ENCODE results near the gene FAM193B. TPM values are rescaled to one million over a fixed set of nuclear protein-coding genes. Genes with fewer than 3 reads are reported as not detected.

The FAM193B gene
- total RNA-seq, 3 donors from 2014 or later (not counting 1 experiment from before 2014, with no cell fraction given) = 203 to 235 (median 216) TPM

GRCh38 chr5:177576169-177576568, 21.8 kb upstream of the FAM193B start:
- no peaks in the 10 kb centered on the region for H3K4me1 ChIP-seq (ENCODE audit: control insufficient read depth, insufficient read depth, low read length)
- Mint-ChIP-seq H3K9me3 (no peaks in the 10 kb centered on the region), H3K36me3 (no peaks in the 10 kb centered on the region), H3K4me1 (no peaks in the 10 kb centered on the region), H3K27me3 (ENCODE audit: low read depth in 2 of 2) (peaks cover 8 to 17% of the 10 kb centered on the region in 2 donors), H3K27ac (no peak overlapping the region), H3K4me3 (no peak overlapping the region)
- no peak overlapping the region for H3K27ac ChIP-seq (ENCODE audit: low read length)
- ATAC-seq = no peak
- no peaks in the 10 kb centered on the region for H3K27me3 ChIP-seq (ENCODE audit: control insufficient read depth, insufficient read depth, low read length)
- no peak overlapping the region for H3K4me3 ChIP-seq (ENCODE audit: low read length)
- intact Hi-C loops (cut with micrococcal nuclease) = no loop called here
- no peaks in the 10 kb centered on the region for H3K36me3 ChIP-seq (ENCODE audit: control insufficient read depth, insufficient read depth, low read length)
- no peak for DNase-seq
- TF ChIP-seq CTCF (IDR thresholded peaks at IDR 0.05) = no peak
- 87% methylated on average over 10 of the region's 10 CpGs for WGBS (ENCODE audit: insufficient coverage)
- no peaks in the 10 kb centered on the region for H3K9me3 ChIP-seq (ENCODE audit: control insufficient read depth, insufficient read depth, low read length)

DNA sequence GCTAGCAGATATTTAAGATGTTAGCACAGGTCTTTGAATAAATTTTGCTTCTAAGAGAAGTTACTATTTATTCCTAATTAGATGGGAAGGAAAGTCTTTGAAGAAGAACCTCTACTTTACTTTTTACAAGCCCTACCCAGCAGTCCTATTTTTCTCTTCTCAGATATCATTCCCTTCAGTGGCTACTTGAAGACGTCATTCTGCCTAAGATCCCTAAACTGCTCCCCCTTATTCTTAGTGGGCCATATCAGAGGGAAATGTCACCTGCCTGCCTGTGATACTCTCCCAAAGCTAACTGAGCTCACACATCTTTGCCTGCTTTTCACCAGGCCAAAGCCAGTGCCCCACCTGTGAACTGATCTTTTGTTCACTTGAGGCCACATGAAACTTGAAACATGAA, 21.1 kb upstream of the FAM193B start:
- Mint-ChIP-seq H3K27ac (no peak overlapping the region), H3K27me3 (ENCODE audit: low read depth in 2 of 2) (peaks cover 8 to 17% of the 10 kb centered on the region in 2 donors), H3K9me3 (no peaks in the 10 kb centered on the region), H3K4me1 (no peaks in the 10 kb centered on the region), H3K4me3 (no peak overlapping the region), H3K36me3 (no peaks in the 10 kb centered on the region)
- Histone ChIP-seq H3K4me3 (ENCODE audit: low read length) (no peak overlapping the region), H3K36me3 (ENCODE audit: control insufficient read depth, insufficient read depth, low read length) (no peaks in the 10 kb centered on the region), H3K9me3 (ENCODE audit: control insufficient read depth, insufficient read depth, low read length) (no peaks in the 10 kb centered on the region), H3K4me1 (ENCODE audit: control insufficient read depth, insufficient read depth, low read length) (no peaks in the 10 kb centered on the region), H3K27ac (ENCODE audit: low read length) (no peak overlapping the region), H3K27me3 (ENCODE audit: control insufficient read depth, insufficient read depth, low read length) (no peaks in the 10 kb centered on the region)
- no peak for TF ChIP-seq CTCF (IDR thresholded peaks at IDR 0.05)
- ATAC-seq = no peak
- no peak for DNase-seq
- WGBS (ENCODE audit: insufficient coverage) = 60% methylated on average over 1 of the region's 1 CpG
- intact Hi-C loops (cut with micrococcal nuclease) = no loop called here

- peaks cover 2% of the 10 kb centered on the region for H3K27me3 ChIP-seq (ENCODE audit: control insufficient read depth, insufficient read depth, low read length)
- H3K4me3 ChIP-seq (ENCODE audit: low read length) = no peak overlapping the region
- no peaks in the 10 kb centered on the region for H3K9me3 ChIP-seq (ENCODE audit: control insufficient read depth, insufficient read depth, low read length)
- 76% methylated on average over 2 of the region's 2 CpGs for WGBS (ENCODE audit: insufficient coverage)
- Mint-ChIP-seq H3K4me1 (no peaks in the 10 kb centered on the region), H3K36me3 (no peaks in the 10 kb centered on the region), H3K27ac (no peak overlapping the region), H3K9me3 (no peaks in the 10 kb centered on the region), H3K27me3 (ENCODE audit: low read depth in 2 of 2) (peaks cover 5 to 16% of the 10 kb centered on the region in 2 donors), H3K4me3 (no peak overlapping the region)
- ATAC-seq (no peak), DNase-seq (no peak)
- intact Hi-C loops (cut with micrococcal nuclease) = no loop called here
- H3K36me3 ChIP-seq (ENCODE audit: control insufficient read depth, insufficient read depth, low read length) = no peaks in the 10 kb centered on the region
- no peak for TF ChIP-seq CTCF (IDR thresholded peaks at IDR 0.05)
- no peaks in the 10 kb centered on the region for H3K4me1 ChIP-seq (ENCODE audit: control insufficient read depth, insufficient read depth, low read length)
- no peak overlapping the region for H3K27ac ChIP-seq (ENCODE audit: low read length)
These were observed 15.5 kb upstream of the FAM193B start for GRCh38 chr5:177569894-177570293.

DNA sequence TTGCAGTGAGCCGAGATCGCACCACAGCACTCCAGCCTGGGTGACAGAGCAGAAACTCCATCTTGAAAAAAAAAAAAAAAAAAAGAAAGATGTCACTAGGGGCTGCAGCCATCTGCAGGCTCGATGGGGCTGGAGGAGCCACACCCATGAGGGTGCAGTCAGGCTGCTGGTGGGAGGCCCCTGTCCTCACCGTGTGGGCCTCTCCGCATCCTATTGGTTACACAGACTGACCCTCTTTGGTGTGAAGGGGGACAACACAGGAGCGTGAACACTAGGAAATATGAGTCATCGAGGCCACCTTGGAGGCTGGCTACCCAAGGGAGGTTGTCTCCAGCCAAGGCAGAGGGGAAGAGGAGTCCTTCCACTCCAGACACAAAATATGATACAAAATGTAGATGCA, 14.0 kb upstream of the FAM193B start:
- ATAC-seq = no peak
- no peak overlapping the region for H3K27ac ChIP-seq (ENCODE audit: low read length)

More for the DNA sequence above, 14.0 kb upstream of the FAM193B start:
- Mint-ChIP-seq H3K36me3 (no peaks in the 10 kb centered on the region), H3K27me3 (ENCODE audit: low read depth in 2 of 2) (peaks cover 0 to 9% of the 10 kb centered on the region in 2 donors), H3K4me3 (no peak overlapping the region), H3K27ac (no peak overlapping the region), H3K9me3 (no peaks in the 10 kb centered on the region), H3K4me1 (no peaks in the 10 kb centered on the region)
- H3K36me3 ChIP-seq (ENCODE audit: control insufficient read depth, insufficient read depth, low read length) = no peaks in the 10 kb centered on the region
- H3K4me1 ChIP-seq (ENCODE audit: control insufficient read depth, insufficient read depth, low read length) = no peaks in the 10 kb centered on the region
- TF ChIP-seq CTCF (IDR thresholded peaks at IDR 0.05) = no peak
- intact Hi-C loops (cut with micrococcal nuclease) = no loop called here
- 75% methylated on average over 7 of the region's 7 CpGs for WGBS (ENCODE audit: insufficient coverage)
- DNase-seq = no peak
- H3K27me3 ChIP-seq (ENCODE audit: control insufficient read depth, insufficient read depth, low read length) = peaks cover 2% of the 10 kb centered on the region
- H3K9me3 ChIP-seq (ENCODE audit: control insufficient read depth, insufficient read depth, low read length) = no peaks in the 10 kb centered on the region
- no peak overlapping the region for H3K4me3 ChIP-seq (ENCODE audit: low read length)

Data from natural killer cell (primary cell).